Measurements from ENCODE around the gene CTRB1.

DNA sequence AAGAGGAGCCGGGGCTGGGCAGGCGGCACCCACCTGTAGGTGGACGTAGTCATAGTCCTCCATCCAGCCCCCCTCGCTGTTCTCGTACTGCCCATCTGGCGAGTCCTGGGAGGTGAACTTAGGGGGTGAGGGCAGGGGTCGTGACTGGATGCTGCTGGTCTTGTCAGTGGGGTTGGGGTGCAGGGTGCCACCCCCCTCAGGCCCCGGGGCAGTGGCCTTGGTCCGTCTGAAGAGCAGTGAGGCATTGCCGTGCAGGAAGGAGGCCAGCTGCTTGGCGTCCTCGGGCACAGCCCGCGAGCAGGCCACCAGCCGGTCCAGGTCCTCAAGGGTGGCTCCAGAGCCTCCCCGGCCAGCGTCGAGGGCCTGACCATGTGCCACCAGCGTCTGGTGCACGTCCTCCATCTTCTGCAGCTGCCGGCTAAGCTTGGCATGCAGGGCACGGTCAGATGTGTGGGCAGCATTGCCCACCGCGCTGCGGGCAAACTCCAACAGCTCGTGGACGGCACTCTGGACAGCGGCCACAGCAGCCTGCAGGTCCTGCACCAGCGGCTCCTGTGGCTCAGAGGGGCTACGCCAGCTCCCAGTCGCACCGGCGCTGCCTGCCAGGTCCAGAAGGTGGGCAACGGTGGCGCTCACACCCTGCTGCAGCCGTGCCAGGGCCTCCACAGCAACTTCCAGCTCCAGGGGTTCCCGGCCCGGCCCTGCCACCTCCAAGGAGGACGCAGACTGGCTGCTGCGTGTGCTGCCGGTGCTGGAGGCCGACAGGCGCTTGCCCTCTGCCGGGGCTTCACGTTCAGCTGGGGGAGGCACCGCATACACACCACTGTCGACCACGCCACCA, 16.3 kb downstream of the CTRB1 start:
- TF ChIP-seq, protein P1, sequence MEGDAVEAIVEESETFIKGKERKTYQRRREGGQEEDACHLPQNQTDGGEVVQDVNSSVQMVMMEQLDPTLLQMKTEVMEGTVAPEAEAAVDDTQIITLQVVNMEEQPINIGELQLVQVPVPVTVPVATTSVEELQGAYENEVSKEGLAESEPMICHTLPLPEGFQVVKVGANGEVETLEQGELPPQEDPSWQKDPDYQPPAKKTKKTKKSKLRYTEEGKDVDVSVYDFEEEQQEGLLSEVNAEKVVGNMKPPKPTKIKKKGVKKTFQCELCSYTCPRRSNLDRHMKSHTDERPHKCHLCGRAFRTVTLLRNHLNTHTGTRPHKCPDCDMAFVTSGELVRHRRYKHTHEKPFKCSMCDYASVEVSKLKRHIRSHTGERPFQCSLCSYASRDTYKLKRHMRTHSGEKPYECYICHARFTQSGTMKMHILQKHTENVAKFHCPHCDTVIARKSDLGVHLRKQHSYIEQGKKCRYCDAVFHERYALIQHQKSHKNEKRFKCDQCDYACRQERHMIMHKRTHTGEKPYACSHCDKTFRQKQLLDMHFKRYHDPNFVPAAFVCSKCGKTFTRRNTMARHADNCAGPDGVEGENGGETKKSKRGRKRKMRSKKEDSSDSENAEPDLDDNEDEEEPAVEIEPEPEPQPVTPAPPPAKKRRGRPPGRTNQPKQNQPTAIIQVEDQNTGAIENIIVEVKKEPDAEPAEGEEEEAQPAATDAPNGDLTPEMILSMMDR (conservative IDR thresholded peaks at IDR 0.05 in 1 of 2, IDR thresholded peaks at IDR 0.05 in 1 of 2; ENCODE audit: extremely low read depth in 1 of 2, insufficient read depth in 1 of 2, low read depth in 1 of 2, low read length in 2 of 2): no peak
- no peak for TF ChIP-seq EZH2 (IDR thresholded peaks at IDR 0.05; ENCODE audit: borderline replicate concordance, low read length)

Data from mammary epithelial cell (primary cell).